HL-60 (cell line): ENCODE data around the gene C1orf141.

ENCODE experiments used
- TF ChIP-seq, protein P1 (sequence below): IDR thresholded peaks from one replicate; pipeline ENCODE4 v1.5.1; 2011; ENCODE audit warnings: low read length, control low read depth, inconsistent platforms; ENCODE audit not compliant: insufficient read depth
- TF ChIP-seq, protein P2 (sequence below): IDR thresholded peaks from 2 replicates; pipeline ENCODE4 v1.6.1; 2012; ENCODE audit warnings: low read depth; ENCODE audit not compliant: insufficient replicate concordance

DNA sequence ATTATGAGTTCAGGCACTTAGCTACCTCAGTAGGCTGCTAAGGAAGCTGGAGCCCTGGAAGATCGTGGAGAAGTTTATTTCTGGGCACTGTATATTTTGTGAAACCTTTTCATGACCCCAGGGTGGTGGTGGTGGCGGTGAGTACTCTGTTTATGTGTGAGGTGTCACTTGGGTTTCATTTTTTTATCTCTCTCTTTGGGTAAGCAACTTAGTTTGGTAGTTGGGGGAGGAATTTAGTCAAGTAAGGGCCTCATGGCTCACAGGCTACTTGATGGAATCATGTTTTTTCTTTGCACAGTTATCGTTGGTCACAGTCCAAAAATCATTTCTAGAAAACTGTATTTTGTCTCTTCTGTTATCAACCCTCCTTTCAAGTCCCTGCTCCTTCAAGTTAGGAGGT, 33.9 kb downstream of the C1orf141 start:
- TF ChIP-seq, protein P1, sequence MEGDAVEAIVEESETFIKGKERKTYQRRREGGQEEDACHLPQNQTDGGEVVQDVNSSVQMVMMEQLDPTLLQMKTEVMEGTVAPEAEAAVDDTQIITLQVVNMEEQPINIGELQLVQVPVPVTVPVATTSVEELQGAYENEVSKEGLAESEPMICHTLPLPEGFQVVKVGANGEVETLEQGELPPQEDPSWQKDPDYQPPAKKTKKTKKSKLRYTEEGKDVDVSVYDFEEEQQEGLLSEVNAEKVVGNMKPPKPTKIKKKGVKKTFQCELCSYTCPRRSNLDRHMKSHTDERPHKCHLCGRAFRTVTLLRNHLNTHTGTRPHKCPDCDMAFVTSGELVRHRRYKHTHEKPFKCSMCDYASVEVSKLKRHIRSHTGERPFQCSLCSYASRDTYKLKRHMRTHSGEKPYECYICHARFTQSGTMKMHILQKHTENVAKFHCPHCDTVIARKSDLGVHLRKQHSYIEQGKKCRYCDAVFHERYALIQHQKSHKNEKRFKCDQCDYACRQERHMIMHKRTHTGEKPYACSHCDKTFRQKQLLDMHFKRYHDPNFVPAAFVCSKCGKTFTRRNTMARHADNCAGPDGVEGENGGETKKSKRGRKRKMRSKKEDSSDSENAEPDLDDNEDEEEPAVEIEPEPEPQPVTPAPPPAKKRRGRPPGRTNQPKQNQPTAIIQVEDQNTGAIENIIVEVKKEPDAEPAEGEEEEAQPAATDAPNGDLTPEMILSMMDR = no peak
- TF ChIP-seq, protein P2, sequence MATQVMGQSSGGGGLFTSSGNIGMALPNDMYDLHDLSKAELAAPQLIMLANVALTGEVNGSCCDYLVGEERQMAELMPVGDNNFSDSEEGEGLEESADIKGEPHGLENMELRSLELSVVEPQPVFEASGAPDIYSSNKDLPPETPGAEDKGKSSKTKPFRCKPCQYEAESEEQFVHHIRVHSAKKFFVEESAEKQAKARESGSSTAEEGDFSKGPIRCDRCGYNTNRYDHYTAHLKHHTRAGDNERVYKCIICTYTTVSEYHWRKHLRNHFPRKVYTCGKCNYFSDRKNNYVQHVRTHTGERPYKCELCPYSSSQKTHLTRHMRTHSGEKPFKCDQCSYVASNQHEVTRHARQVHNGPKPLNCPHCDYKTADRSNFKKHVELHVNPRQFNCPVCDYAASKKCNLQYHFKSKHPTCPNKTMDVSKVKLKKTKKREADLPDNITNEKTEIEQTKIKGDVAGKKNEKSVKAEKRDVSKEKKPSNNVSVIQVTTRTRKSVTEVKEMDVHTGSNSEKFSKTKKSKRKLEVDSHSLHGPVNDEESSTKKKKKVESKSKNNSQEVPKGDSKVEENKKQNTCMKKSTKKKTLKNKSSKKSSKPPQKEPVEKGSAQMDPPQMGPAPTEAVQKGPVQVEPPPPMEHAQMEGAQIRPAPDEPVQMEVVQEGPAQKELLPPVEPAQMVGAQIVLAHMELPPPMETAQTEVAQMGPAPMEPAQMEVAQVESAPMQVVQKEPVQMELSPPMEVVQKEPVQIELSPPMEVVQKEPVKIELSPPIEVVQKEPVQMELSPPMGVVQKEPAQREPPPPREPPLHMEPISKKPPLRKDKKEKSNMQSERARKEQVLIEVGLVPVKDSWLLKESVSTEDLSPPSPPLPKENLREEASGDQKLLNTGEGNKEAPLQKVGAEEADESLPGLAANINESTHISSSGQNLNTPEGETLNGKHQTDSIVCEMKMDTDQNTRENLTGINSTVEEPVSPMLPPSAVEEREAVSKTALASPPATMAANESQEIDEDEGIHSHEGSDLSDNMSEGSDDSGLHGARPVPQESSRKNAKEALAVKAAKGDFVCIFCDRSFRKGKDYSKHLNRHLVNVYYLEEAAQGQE = no peak
